WI38 (cell line): ENCODE results near the gene AKT3.
A peak's percentile ranks its signal among the peaks of the same experiment; 100 is the strongest.

ENCODE experiments used
- H3K4me3 ChIP-seq: 2 replicates; pipeline ENCODE4 v1.5.1; 2011; ENCODE audit warnings: low read depth, mild to moderate bottlenecking, control low read depth, low read length
- CTCF ChIP-seq: IDR thresholded peaks from 2 replicates; pipeline ENCODE4 v1.5.1; 2012; ENCODE audit warnings: low read depth, mild to moderate bottlenecking, control low read depth, low read length

Gene AKT3

GRCh38 chr1:243754348-243754747, 95.7 kb downstream of the AKT3 start:
- no peak for TF ChIP-seq CTCF
- H3K4me3 ChIP-seq, result no peak overlapping the region

GRCh38 chr1:243751506-243751905, 98.5 kb downstream of the AKT3 start:
- H3K4me3 ChIP-seq, result no peak overlapping the region
- no peak for TF ChIP-seq CTCF

- no peak overlapping the region for H3K4me3 ChIP-seq
- TF ChIP-seq CTCF, result peak; percentile 48; the same call in 1 of the 2 replicates
Measured at GRCh38 chr1:243748706-243749283, 101.2 kb downstream of the AKT3 start.

GRCh38 chr1:243748227-243748626, 101.8 kb downstream of the AKT3 start:
- no peak overlapping the region for H3K4me3 ChIP-seq
- no peak for TF ChIP-seq CTCF

GRCh38 chr1:243746751-243747150, 103.3 kb downstream of the AKT3 start:
- no peak overlapping the region for H3K4me3 ChIP-seq
- no peak for TF ChIP-seq CTCF

- no peak for TF ChIP-seq CTCF
- no peak overlapping the region for H3K4me3 ChIP-seq
Measured at GRCh38 chr1:243745356-243745755, 104.7 kb downstream of the AKT3 start.

GRCh38 chr1:243742819-243743218, 107.2 kb downstream of the AKT3 start:
- TF ChIP-seq CTCF, result no peak
- H3K4me3 ChIP-seq, result no peak overlapping the region
